Naive thymus-derived CD4-positive, alpha-beta T cell (primary cell): ENCODE results near the gene NINJ2. TPM values are rescaled to one million over a fixed set of nuclear protein-coding genes. Genes with fewer than 3 reads are reported as not detected.
"Not testable (repeated sequence)": the region's sequence is repeated elsewhere in the genome, so short reads cannot be mapped to it uniquely, and the experiment has no call there.

Experiments
- ATAC-seq: fragments of 150-1000 bp; cut with Tn5 transposase; 2 replicates; pipeline ENCODE4 v1.10.0; 2021; ENCODE audit warnings: mild to moderate bottlenecking, moderate library complexity
- CTCF ChIA-PET: fragments of 350-600 bp; sonication (Branson Sonifier 250); formaldehyde crosslinking; loops from one replicate; lab custom pipeline; 2021; ENCODE audit warnings: antibody characterized with exemption; lab: Charles Lee
- POLR2A ChIA-PET: fragments of 350-600 bp; sonication (Branson Sonifier 250); formaldehyde crosslinking; loops from one replicate; lab custom pipeline; 2021; ENCODE audit warnings: antibody characterized with exemption, inconsistent platforms; lab: Charles Lee
- DNase-seq, 9 donors: peaks; one replicate each; pipeline versions ENCODE4 v3.0.0 to v3.0.0-alpha.2; 2020 to 2022; ENCODE audit warnings: mixed read lengths in 1 of 9
- H3K27ac ChIP-seq: one replicate; pipeline ENCODE4 v1.7.0; 2013; ENCODE audit warnings: mild to moderate bottlenecking, low read depth, low read length, moderate library complexity
- H3K27me3 ChIP-seq, 2 donors: one replicate each; pipeline ENCODE4 v1.7.0; 2013; ENCODE audit warnings: low read length in 2 of 2, mild to moderate bottlenecking in 2 of 2, moderate library complexity in 2 of 2; ENCODE audit not compliant: control insufficient read depth in 2 of 2, insufficient read depth in 2 of 2
- H3K36me3 ChIP-seq, 3 experiments: 1 replicate in 2 of 3; 2 replicates in 1 of 3; pipeline ENCODE4 v1.7.0; 2013; ENCODE audit warnings: low read length in 3 of 3, mild to moderate bottlenecking in 3 of 3, moderate library complexity in 1 of 3; ENCODE audit not compliant: insufficient read depth in 3 of 3, control insufficient read depth in 2 of 3
- H3K4me1 ChIP-seq, 2 donors: one replicate each; pipeline ENCODE4 v1.7.0; 2013; ENCODE audit warnings: low read length in 2 of 2, mild to moderate bottlenecking in 2 of 2, moderate library complexity in 1 of 2; ENCODE audit not compliant: control insufficient read depth in 2 of 2, insufficient read depth in 2 of 2
- H3K4me3 ChIP-seq: 2 replicates; pipeline ENCODE4 v1.7.0; 2013; ENCODE audit warnings: mild to moderate bottlenecking, low read length
- H3K9me3 ChIP-seq, 3 experiments: 1 replicate in 2 of 3; 2 replicates in 1 of 3; pipeline ENCODE4 v1.7.0; 2013; ENCODE audit warnings: low read length in 3 of 3; ENCODE audit not compliant: control insufficient read depth in 2 of 3
- H3K27ac Mint-ChIP-seq, 9 donors: one replicate each; pipeline ENCODE4 v1.8.0; 2020 to 2022; ENCODE audit warnings: mixed read lengths in 9 of 9, mild to moderate bottlenecking in 8 of 9, moderate library complexity in 5 of 9, inconsistent platforms in 2 of 9
- H3K27me3 Mint-ChIP-seq, 5 donors: one replicate each; pipeline ENCODE4 v1.8.0; 2021 to 2022; ENCODE audit warnings: mixed read lengths in 5 of 5, mild to moderate bottlenecking in 1 of 5
- H3K36me3 Mint-ChIP-seq, 5 donors: one replicate each; pipeline ENCODE4 v1.8.0; 2020 to 2022; ENCODE audit warnings: mixed read lengths in 5 of 5, mild to moderate bottlenecking in 3 of 5, inconsistent platforms in 1 of 5
- H3K4me1 Mint-ChIP-seq, 7 donors: one replicate each; pipeline ENCODE4 v1.8.0; 2020 to 2022; ENCODE audit warnings: mixed read lengths in 7 of 7, mild to moderate bottlenecking in 3 of 7, inconsistent platforms in 1 of 7
- H3K4me3 Mint-ChIP-seq, 10 donors: one replicate each; pipeline ENCODE4 v1.8.0; 2020 to 2022; ENCODE audit warnings: mild to moderate bottlenecking in 10 of 10, mixed read lengths in 10 of 10, moderate library complexity in 6 of 10, inconsistent platforms in 2 of 10
- H3K9me3 Mint-ChIP-seq, 11 donors: one replicate each; pipeline ENCODE4 v1.8.0; 2020 to 2022; ENCODE audit warnings: mixed read lengths in 11 of 11, mild to moderate bottlenecking in 4 of 11, inconsistent platforms in 1 of 11, moderate library complexity in 1 of 11
- intact Hi-C, 2 donors: fragments of 100-400 bp; cut with micrococcal nuclease; formaldehyde crosslinking; loops; one replicate each; pipeline ENCODE4 v1.15.1; 2023
- polyA plus RNA-seq, 2 donors: library from polyadenylated mRNA; unstranded; fragments of 300-500 nt; fragmentation: Illumina TruSeq; gene quantifications; one replicate each; pipeline ENCODE4 v1.2.3, GENCODE V29; 2021
- total RNA-seq, 6 experiments: library from RNA in 5 of 6; stranded (reverse) in 5 of 6; gene quantifications; 1 replicate in 5 of 6; 2 replicates in 1 of 6; pipeline ENCODE4 v1.2.3 and lab custom pipeline; 2021 to 2026

Gene NINJ2
- total and polyA plus RNA-seq, 7 experiments from 2014 or later: 0.84 to 11.2 (median 5.1) TPM

- no peaks in the 10 kb centered on the region for H3K36me3 ChIP-seq
- H3K4me1 Mint-ChIP-seq: peaks cover 26 to 72% (median 60%) of the 10 kb centered on the region in 7 donors
- H3K4me1 ChIP-seq: peaks cover 20 to 30% of the 10 kb centered on the region in 2 donors
- H3K4me3 ChIP-seq: peak overlapping the region; percentile 54
- H3K4me3 Mint-ChIP-seq: peak overlapping the region; percentile 78 to 92 (median 82)
- H3K27me3 Mint-ChIP-seq: no peaks in the 10 kb centered on the region
- H3K27ac ChIP-seq: peak overlapping the region; percentile 91
- ChIA-PET CTCF (interaction anchor here (1.0 to 1.9 kb wide), 3 partner anchors 108 to 171 kb away, joined by 3 to 6 read pairs (median 3); partner anchors contain the start of gene WNK1), POLR2A (interaction anchor here (0.8 to 2.9 kb wide), 11 partner anchors 10 to 112 kb away, joined by 3 to 36 read pairs (median 4); partner anchors contain the start of gene WNK1)
- H3K27ac Mint-ChIP-seq: peak overlapping the region; percentile 85 to 98 (median 95)
- no peaks in the 10 kb centered on the region for H3K27me3 ChIP-seq
- peak; percentile 88 for ATAC-seq
- H3K36me3 Mint-ChIP-seq: peaks cover 0 to 13% (median 0%) of the 10 kb centered on the region in 5 donors
- no peaks in the 10 kb centered on the region for H3K9me3 ChIP-seq
- DNase-seq: peak; percentile 64 to 86 (median 80)
- intact Hi-C loops: loop anchor here (1.0 to 2.0 kb wide), 8 partner anchors 20 to 306 kb away; partner anchors contain the start of genes NINJ2 (in 1 of the 2) and RAD52 (in 1 of the 2)
- no peaks in the 10 kb centered on the region for H3K9me3 Mint-ChIP-seq
These were observed 20.4 kb downstream of the NINJ2 start for GRCh38 chr12:642633-643474.

- POLR2A ChIA-PET: interaction anchor here (0.6 to 2.9 kb wide), 4 partner anchors 44 to 585 kb away, joined by 3 to 36 read pairs (median 6); partner anchors contain the start of gene WNK1
- H3K27ac ChIP-seq, intact Hi-C loops, H3K36me3 ChIP-seq, H3K27me3 ChIP-seq, H3K4me3 ChIP-seq, ATAC-seq, H3K27me3 Mint-ChIP-seq, H3K9me3 ChIP-seq, DNase-seq, H3K9me3 Mint-ChIP-seq: not testable (repeated sequence)
- Mint-ChIP-seq H3K4me3 (peak overlapping the region in 7 of 10 donors; percentile 9 to 88 (median 35)), H3K36me3 (peaks cover 0 to 14% (median 0%) of the 10 kb centered on the region in 5 donors), H3K4me1 (peaks cover 29 to 76% (median 61%) of the 10 kb centered on the region in 7 donors), H3K27ac (peak overlapping the region in 8 of 9 donors; percentile 56 to 96 (median 86))
- CTCF ChIA-PET: interaction anchor here (1.0 to 1.9 kb wide), 2 partner anchors 110 to 173 kb away, joined by 3 to 6 read pairs; no protein-coding TSS in a partner anchor
- peaks cover 20 to 30% of the 10 kb centered on the region in 2 donors for H3K4me1 ChIP-seq
These were observed 21.9 kb downstream of the NINJ2 start for GRCh38 chr12:641321-641720.

DNA sequence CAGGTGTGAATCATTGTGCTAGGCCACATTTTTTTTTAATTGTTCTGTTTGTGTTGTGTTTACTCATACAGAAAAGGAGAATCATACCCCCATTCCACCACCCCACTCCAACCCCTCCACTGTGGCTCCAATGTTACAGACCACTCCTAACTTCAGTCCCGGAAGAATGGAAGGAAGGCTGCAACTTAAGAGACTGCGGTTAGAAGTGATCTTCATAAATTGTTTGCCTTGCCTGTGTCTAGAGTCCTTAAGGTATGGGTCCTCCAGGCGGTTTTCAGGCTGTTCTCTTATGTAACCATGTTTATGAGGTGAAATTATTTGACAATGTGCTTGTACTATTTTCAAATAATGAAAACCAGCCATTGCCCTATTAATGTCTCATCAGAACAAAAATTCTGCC, 22.5 kb downstream of the NINJ2 start:
- H3K9me3 Mint-ChIP-seq: peaks cover 0 to 2% (median 0%) of the 10 kb centered on the region in 11 donors
- H3K27me3 ChIP-seq: no peaks in the 10 kb centered on the region
- peak overlapping the region; percentile 10 for H3K27ac ChIP-seq
- no peak for ATAC-seq
- CTCF ChIA-PET: no interaction called here
- peaks cover 29 to 73% (median 60%) of the 10 kb centered on the region in 7 donors for H3K4me1 Mint-ChIP-seq
- H3K4me3 Mint-ChIP-seq: peak overlapping the region in 5 of 10 donors; percentile 9 to 61 (median 32)
- H3K36me3 ChIP-seq: no peaks in the 10 kb centered on the region
- POLR2A ChIA-PET: interaction anchor here (1.0 to 1.7 kb wide), 2 partner anchors 21 to 88 kb away, joined by 3 to 6 read pairs; no protein-coding TSS in a partner anchor
- H3K4me1 ChIP-seq: peaks cover 20 to 30% of the 10 kb centered on the region in 2 donors
- DNase-seq: no peak
- H3K27me3 Mint-ChIP-seq: no peaks in the 10 kb centered on the region
- peak overlapping the region; percentile 62 to 94 (median 87) for H3K27ac Mint-ChIP-seq
- H3K4me3 ChIP-seq: no peak overlapping the region
- intact Hi-C loops: no loop called here
- peaks cover 0 to 13% (median 0%) of the 10 kb centered on the region in 5 donors for H3K36me3 Mint-ChIP-seq
- no peaks in the 10 kb centered on the region for H3K9me3 ChIP-seq

- Mint-ChIP-seq H3K4me3 (peak overlapping the region in 5 of 10 donors; percentile 6 to 44 (median 33)), H3K9me3 (peaks cover 0 to 2% (median 0%) of the 10 kb centered on the region in 11 donors), H3K27me3 (no peaks in the 10 kb centered on the region), H3K36me3 (peaks cover 0 to 12% (median 0%) of the 10 kb centered on the region in 5 donors), H3K4me1 (peaks cover 29 to 66% (median 57%) of the 10 kb centered on the region in 7 donors), H3K27ac (peak overlapping the region; percentile 5 to 94 (median 87))
- Histone ChIP-seq H3K4me3 (no peak overlapping the region), H3K4me1 (peaks cover 20 to 30% of the 10 kb centered on the region in 2 donors), H3K9me3 (no peaks in the 10 kb centered on the region), H3K27ac (peak overlapping the region; percentile 60), H3K36me3 (no peaks in the 10 kb centered on the region), H3K27me3 (no peaks in the 10 kb centered on the region)
- ChIA-PET POLR2A (interaction anchor here (1.0 to 1.7 kb wide), 2 partner anchors 20 to 89 kb away, joined by 3 to 6 read pairs; no protein-coding TSS in a partner anchor), CTCF (interaction anchor here (1.4 kb wide), 1 partner anchor 111 kb away, joined by 3 read pairs; no protein-coding TSS in a partner anchor)
- ATAC-seq (no peak), DNase-seq (no peak)
- intact Hi-C loops: loop anchor here in 1 of 2 donors (1.0 kb wide), 1 partner anchor 10 kb away; no protein-coding TSS in a partner anchor
These were observed 23.3 kb downstream of the NINJ2 start for GRCh38 chr12:639988-640387.

- intact Hi-C loops: loop anchor here in 1 of 2 donors (1.0 kb wide), 1 partner anchor 9 kb away; no protein-coding TSS in a partner anchor
- Histone ChIP-seq H3K4me3 (no peak overlapping the region), H3K9me3 (no peaks in the 10 kb centered on the region), H3K36me3 (no peaks in the 10 kb centered on the region), H3K27ac (peak overlapping the region; percentile 60), H3K27me3 (no peaks in the 10 kb centered on the region), H3K4me1 (peaks cover 20 to 30% of the 10 kb centered on the region in 2 donors)
- Mint-ChIP-seq H3K4me1 (peaks cover 29 to 66% (median 54%) of the 10 kb centered on the region in 7 donors), H3K4me3 (peak overlapping the region in 6 of 10 donors; percentile 6 to 33 (median 28)), H3K27ac (peak overlapping the region; percentile 44 to 94 (median 87)), H3K36me3 (peaks cover 0 to 12% (median 0%) of the 10 kb centered on the region in 5 donors), H3K27me3 (no peaks in the 10 kb centered on the region), H3K9me3 (peaks cover 0 to 2% (median 0%) of the 10 kb centered on the region in 11 donors)
- CTCF ChIA-PET: interaction anchor here (1.4 kb wide), 1 partner anchor 111 kb away, joined by 3 read pairs; no protein-coding TSS in a partner anchor
- POLR2A ChIA-PET: interaction anchor here (1.0 to 1.7 kb wide), 2 partner anchors 19 to 89 kb away, joined by 3 to 6 read pairs; no protein-coding TSS in a partner anchor
- DNase-seq (no peak), ATAC-seq (no peak)
These were observed 23.7 kb downstream of the NINJ2 start for GRCh38 chr12:639566-639965.
